ENCODE results near the gene RPS6KA2.
A peak's percentile ranks its signal among the peaks of the same experiment; 100 is the strongest.

Gene RPS6KA2

DNA sequence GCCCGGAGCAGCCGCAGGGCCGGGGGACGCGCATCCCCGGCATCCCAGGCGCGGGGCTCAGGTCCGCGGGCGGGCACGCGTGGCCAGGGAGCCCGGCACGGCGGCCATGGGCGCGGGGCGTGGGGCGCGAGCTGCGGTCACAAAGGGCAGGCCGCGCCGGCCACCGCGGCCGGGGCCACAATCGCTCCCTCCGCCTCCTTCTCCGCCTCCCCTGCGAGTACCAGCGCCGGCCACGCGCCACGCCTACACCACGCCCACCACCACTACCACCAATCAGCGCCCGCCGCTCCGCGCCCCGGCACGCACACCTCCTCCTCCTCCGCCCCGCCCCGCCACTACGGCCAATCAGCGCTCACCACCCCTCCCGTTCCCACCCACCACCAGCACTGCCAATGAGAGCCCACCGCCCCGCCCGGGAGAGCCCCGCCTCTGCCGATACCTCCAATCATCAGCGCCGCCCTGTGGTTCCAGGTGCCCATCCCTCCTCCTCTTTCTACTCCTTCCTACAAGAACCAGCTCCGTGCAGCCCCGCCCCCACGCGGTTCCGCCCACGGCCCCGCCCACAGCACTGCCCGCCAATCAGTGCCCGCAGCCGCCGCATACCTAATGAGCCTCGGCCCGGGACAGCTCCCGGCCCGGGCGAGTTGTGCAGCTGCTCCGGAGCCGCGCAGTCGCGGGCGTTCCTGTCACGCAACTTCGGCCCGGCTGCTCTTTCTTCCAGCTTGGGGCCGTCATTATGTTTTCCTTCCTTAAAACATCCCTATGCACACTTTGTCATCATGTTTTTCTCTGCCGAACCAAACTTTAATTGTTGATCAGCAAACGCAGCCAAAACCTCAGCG is at the start of gene RPS6KA2:
TSS of gene RPS6KA2 (minus strand) at position 219 of the 842 bp plus-strand sequence. CDS start 232 bp downstream, outside the sequence.
- Histone ChIP-seq H3K9me3 (ENCODE audit: severe bottlenecking) (no peaks in the 10 kb centered on the region), H3K27me3 (ENCODE audit: insufficient read depth, low read depth, severe bottlenecking) (no peaks in the 10 kb centered on the region), H3K27ac (peak within 1 kb of the TSS; percentile 94), H3K36me3 (no peaks in the 10 kb centered on the region), H3K4me3 (ENCODE audit: low read depth, low read length) (peak within 1 kb of the TSS; percentile 72)
- DNase-seq, result peak; percentile 100
- TF ChIP-seq CTCF (IDR thresholded peaks at IDR 0.05; ENCODE audit: low read depth, low read length), result no peak

- no peak overlapping the region for H3K27ac ChIP-seq
- no peak for TF ChIP-seq CTCF (IDR thresholded peaks at IDR 0.05; ENCODE audit: low read depth, low read length)
These were observed 49.3 kb upstream of the RPS6KA2 start for GRCh38 chr6:166676270-166676860.

DNA sequence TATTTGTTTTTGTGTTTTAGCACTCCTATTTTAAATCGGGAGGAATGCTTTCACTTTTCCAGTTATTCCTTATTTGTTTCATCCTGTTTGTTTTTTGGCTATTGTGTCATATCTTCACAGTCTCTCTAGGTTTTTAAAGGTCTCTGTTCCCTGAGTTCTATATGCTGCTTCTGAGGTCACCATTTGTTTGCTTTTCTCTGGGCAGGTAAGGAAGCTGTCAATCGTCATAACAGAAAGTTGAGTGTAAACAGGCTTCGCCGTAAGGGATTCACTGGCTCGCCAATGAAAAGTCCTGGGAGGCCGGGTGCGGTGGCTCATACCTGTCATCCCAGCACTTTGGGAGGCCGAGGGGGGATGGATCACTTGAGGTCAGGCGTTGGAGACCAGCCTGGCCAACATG is 48.7 kb upstream of the RPS6KA2 start:
- no peak overlapping the region for H3K27ac ChIP-seq
- no peak for DNase-seq
- H3K27me3 ChIP-seq (ENCODE audit: insufficient read depth, low read depth, severe bottlenecking), result no peaks in the 10 kb centered on the region
- no peak overlapping the region for H3K4me3 ChIP-seq (ENCODE audit: low read depth, low read length)
- no peak for TF ChIP-seq CTCF (IDR thresholded peaks at IDR 0.05; ENCODE audit: low read depth, low read length)
- H3K36me3 ChIP-seq, result no peaks in the 10 kb centered on the region
- no peaks in the 10 kb centered on the region for H3K9me3 ChIP-seq (ENCODE audit: severe bottlenecking)

More at GRCh38 chr6:166676270-166676860, 49.3 kb upstream of the RPS6KA2 start:
- Histone ChIP-seq H3K27me3 (ENCODE audit: insufficient read depth, low read depth, severe bottlenecking) (no peaks in the 10 kb centered on the region), H3K4me3 (ENCODE audit: low read depth, low read length) (no peak overlapping the region), H3K9me3 (ENCODE audit: severe bottlenecking) (no peaks in the 10 kb centered on the region), H3K36me3 (no peaks in the 10 kb centered on the region)
- DNase-seq, result no peak

DNA sequence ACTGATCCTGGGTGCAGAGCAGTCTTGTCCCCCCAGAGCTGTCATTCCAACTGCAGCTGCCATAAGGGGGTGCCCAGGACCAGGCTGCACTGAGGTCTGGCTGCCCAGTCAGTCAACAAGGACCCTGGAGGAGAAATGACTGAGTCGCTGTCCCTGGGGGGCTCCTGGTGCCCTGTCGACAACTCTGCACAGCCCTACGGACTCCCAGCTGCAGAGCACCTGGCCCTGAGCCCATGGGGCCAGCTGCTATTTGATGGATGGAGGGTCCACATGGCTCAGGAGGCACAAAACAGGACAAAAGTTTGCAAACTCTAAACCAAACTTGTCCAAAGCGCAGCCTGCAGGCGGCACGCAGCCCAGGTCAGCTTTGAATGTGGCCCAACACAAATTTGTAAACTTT is 46.3 kb upstream of the RPS6KA2 start:
- H3K36me3 ChIP-seq, result no peaks in the 10 kb centered on the region
- H3K27me3 ChIP-seq (ENCODE audit: insufficient read depth, low read depth, severe bottlenecking), result no peaks in the 10 kb centered on the region
- H3K9me3 ChIP-seq (ENCODE audit: severe bottlenecking), result no peaks in the 10 kb centered on the region
- no peak overlapping the region for H3K4me3 ChIP-seq (ENCODE audit: low read depth, low read length)
- H3K27ac ChIP-seq, result no peak overlapping the region
- no peak for DNase-seq
- no peak for TF ChIP-seq CTCF (IDR thresholded peaks at IDR 0.05; ENCODE audit: low read depth, low read length)

DNA sequence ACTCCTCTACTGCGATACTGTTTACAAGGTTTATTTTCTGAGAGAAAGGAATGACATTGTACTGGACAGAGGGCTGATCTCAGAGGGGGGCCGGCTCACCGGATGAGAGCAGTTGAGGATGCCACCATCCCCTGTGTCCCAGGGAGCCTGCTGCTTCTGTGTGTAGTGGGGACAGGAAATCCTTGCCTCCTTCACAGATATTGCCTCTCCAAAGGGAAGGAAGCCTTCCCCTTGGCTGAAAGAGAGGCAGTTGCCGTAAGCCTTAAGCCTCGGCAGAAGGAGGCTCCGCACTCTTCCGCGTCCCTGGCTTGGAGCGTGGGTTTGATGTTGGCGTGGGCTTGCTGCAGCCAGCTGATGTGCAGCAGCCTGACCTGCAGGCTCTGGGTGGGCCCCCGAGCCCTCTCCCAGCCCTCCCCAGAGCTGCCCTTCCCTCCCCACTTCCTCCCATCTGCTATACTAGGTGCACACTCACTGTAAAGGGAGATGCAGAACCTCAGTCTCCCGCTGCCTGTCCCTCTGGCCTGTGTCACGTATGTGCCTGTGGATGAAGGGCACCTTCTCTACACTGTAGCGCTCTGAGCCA is 45.7 kb upstream of the RPS6KA2 start:
- Histone ChIP-seq H3K4me3 (ENCODE audit: low read depth, low read length) (no peak overlapping the region), H3K27ac (no peak overlapping the region), H3K36me3 (no peaks in the 10 kb centered on the region), H3K9me3 (ENCODE audit: severe bottlenecking) (no peaks in the 10 kb centered on the region), H3K27me3 (ENCODE audit: insufficient read depth, low read depth, severe bottlenecking) (no peaks in the 10 kb centered on the region)
- no peak for TF ChIP-seq CTCF (IDR thresholded peaks at IDR 0.05; ENCODE audit: low read depth, low read length)
- DNase-seq, result no peak
